HG02840 (cell line): Measurements from ENCODE around the gene SLX4IP.

Experiments used
- ATAC-seq: cut with Tn5 transposase; IDR thresholded peaks from one replicate; pipeline ENCODE4 v1.9.1; 2021; ENCODE audit warnings: mild to moderate bottlenecking, moderate library complexity, moderate number of reproducible peaks; ENCODE audit not compliant: unreplicated experiment, low FRiP score

Gene SLX4IP

GRCh38 chr20:10513931-10514575 is 78.9 kb downstream of the SLX4IP start:
- no peak for ATAC-seq

DNA sequence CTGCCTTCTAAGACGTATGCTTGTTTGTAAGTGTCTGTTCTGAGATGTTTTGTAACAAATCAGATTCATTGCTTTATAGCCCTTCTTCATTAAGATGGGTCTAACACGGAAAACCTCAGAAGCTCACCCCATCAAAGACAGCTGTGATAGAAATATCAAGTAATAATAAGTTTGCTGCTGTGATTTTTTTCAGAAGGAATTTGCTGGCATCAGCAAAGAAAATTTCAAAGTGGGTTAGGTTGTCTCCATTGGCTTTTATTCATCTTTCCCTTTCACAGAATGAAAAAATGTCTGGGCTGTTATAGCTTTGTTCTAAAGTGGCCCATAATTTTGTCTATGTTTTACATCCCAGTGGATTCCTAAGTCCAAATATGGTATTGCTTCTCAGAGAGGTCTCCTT is 81.4 kb downstream of the SLX4IP start:
- ATAC-seq: no peak

DNA sequence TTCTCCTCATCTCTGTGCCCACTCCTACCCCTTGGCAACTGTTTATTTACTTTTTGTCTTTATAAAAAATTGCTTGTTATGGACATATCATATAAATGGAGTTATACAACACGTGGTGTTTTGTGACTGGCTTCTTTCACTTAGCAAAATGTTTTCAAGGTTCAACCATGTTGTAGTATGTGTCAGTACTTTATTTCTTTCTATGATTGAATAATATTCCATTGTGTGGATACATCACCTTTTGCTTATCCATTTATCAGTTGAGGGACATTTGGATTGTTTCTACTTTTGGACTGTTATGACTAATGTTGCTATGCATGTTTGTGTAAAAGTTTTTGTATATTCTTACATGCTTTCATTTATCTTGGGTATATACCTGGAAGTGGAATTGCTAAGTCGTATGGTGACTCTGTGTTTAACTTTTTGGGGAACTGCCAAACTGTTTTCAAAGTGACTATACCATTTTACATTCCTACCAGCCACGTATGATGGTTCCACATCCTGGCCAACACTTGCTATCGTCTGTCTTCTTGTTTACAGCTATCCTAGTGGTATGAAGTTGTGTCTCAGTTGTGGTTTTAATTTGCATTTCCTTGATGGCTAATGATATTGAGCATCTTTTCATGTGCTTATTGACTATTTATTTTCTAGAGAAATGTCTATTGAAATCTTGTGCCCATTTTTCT is 84.4 kb downstream of the SLX4IP start:
- ATAC-seq: no peak

GRCh38 chr20:10520528-10520927 is 85.4 kb downstream of the SLX4IP start:
- ATAC-seq: no peak

DNA sequence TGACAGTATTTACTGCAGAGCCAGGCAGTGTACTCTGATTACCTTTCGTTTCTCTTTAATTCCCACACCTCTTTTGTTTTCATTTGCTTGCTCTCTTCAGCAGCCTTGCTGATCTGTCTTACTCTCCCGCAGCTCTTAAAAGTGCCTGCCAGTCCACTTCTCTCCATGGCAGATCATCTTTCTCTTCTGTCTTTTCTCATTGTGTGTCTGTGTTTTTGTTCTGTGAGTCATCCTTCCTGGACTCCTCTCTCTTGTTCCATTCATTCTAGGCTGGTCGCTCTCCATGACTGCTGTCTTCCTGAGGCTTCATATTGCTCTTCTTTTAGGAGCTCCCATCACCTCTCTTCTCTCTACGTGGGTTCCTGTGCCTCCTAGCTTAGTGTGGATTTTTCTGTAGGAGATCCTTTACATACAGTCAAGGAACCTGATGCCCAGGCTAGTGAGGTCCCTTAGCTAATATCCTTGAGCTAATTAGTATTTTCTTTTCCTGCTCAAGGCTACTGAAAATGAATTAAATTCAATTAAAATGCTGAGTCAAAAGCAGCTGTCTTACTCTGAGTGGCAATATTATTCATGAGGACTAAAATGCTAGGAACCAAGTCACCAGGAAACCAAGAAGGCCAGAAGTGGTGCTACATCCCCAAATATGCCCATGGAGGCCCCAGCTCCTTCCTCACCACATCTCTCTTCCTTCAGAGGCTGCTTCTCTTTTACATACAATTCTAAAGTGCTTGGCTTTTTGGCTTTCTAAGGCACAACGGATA is 86.1 kb downstream of the SLX4IP start:
- no peak for ATAC-seq

- no peak for ATAC-seq
These were observed 86.7 kb downstream of the SLX4IP start for GRCh38 chr20:10521836-10522235.

- no peak for ATAC-seq
These were observed 87.2 kb downstream of the SLX4IP start for GRCh38 chr20:10522328-10522727.

GRCh38 chr20:10523443-10523842 is 88.3 kb downstream of the SLX4IP start:
- ATAC-seq: no peak

- ATAC-seq: no peak
These were observed 89.0 kb downstream of the SLX4IP start for GRCh38 chr20:10524034-10524476.

- no peak for ATAC-seq
These were observed 89.5 kb downstream of the SLX4IP start for GRCh38 chr20:10524643-10525042.

- no peak for ATAC-seq
These were observed 92.7 kb downstream of the SLX4IP start for GRCh38 chr20:10527781-10528180.

- ATAC-seq: no peak
These were observed 95.8 kb downstream of the SLX4IP start for GRCh38 chr20:10530883-10531282.

- no peak for ATAC-seq
These were observed 96.7 kb downstream of the SLX4IP start for GRCh38 chr20:10531848-10532247.

GRCh38 chr20:10532361-10532760 is 97.3 kb downstream of the SLX4IP start:
- no peak for ATAC-seq

- ATAC-seq: no peak
These were observed 101.4 kb downstream of the SLX4IP start for GRCh38 chr20:10536531-10536930.

DNA sequence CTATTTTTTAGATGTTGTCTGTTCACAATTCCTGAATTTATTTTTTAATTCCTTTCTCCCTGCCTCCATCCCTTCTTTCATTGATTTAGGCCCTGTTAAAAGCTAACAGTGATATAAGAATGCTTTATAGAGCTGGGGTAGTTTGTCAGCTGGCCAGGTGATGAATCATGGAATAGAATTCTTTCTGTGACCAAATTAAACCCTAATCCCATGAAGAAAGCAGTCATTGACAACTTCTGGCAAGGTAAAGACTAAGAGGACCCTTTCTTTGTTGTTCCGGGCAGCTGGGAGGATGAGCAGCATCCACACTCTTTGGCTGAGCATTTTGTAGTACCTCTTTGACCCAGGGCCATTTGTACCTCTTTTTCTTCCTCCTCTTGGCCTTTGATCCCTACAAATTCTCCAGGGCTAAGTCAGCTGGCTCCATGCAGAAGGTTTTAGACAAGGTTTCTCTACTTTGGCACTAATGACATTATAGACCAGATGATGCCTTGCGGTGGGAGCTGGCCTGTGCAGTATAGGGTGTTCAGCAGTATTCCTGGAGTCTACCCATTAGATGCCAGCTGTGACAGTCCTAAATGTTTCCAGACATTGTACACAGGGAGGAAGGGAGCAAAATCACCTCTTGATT is 102.9 kb downstream of the SLX4IP start:
- no peak for ATAC-seq

DNA sequence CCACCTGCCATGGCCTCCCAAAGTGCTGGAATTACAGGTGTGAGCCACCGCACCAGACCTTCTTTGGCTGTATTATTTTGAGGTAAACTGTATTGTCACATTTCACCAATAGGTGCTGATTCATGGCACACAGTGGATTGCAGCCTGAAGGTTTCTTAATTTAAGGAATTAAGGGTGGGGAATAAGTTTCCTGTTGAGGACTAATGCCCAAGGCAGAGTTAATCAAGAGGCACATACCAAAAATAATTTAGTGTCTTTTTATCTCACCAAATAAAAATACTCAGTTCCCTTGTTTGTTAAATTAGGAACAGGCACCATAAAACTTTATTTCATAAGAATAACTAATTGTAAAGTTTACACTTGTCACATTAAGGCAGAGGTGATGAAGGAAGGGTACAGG is 103.7 kb downstream of the SLX4IP start:
- no peak for ATAC-seq

DNA sequence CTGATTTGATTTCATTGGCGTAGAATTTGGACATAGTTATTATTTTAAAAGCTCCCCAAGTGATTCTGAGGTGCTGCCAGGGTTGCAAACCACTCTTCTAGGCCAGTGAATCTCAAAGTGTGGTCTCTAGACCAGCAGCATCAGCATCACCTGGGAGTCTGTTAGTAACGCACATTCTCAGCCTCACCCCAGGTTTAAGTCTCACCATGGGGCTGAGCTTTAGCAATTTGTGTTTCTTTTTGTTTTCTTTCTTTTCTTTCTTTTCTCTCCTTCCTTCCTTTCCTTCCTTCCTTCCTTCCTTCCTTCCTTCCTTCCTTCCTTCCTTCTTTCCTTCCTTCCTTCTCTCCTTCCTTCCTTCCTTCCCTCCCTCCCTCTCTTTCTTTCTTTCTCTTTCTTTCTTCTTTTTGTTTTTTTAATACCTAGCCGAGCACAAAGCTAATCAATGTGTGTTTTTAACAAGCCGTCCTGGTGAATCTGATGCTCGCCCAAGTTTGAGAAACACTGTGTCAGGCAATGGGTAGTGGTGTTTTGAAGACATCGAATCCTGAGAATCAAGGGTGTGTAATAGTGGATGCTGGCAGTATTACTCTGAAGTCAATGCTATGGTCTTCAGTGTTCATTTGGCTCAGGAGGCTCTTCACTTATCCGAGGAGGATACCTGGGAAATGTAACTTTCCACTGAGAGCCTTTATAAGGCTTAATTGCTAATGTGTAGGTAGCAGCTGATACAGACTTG is 104.9 kb downstream of the SLX4IP start:
- ATAC-seq: no peak

GRCh38 chr20:10540636-10541493 is 105.8 kb downstream of the SLX4IP start:
- no peak for ATAC-seq
